Neuron (in vitro differentiated cells): ENCODE results near the gene ATP2A3.

Experiments
- H2AFZ ChIP-seq: one replicate; pipeline ENCODE4 v1.6.1; 2013; ENCODE audit warnings: low read depth, mild to moderate bottlenecking, inconsistent platforms, low read length, moderate library complexity
- H3K27me3 ChIP-seq: one replicate; pipeline ENCODE4 v1.6.1; 2013; ENCODE audit warnings: low read length; ENCODE audit not compliant: insufficient read depth
- H3K36me3 ChIP-seq: one replicate; pipeline ENCODE4 v1.6.1; 2013; ENCODE audit warnings: low read length; ENCODE audit not compliant: insufficient read depth
- H3K4me1 ChIP-seq: one replicate; pipeline ENCODE4 v1.6.1; 2013; ENCODE audit warnings: low read length; ENCODE audit not compliant: insufficient read depth
- H3K4me3 ChIP-seq: 2 replicates; pipeline ENCODE4 v1.5.1; 2013; ENCODE audit warnings: mild to moderate bottlenecking, low read length, moderate library complexity
- H3K9me3 ChIP-seq: one replicate; pipeline ENCODE4 v1.6.1; 2013; ENCODE audit warnings: low read length

The ATP2A3 gene

GRCh38 chr17:3888343-3889171 is 75.7 kb downstream of the ATP2A3 start:
- H3K4me3 ChIP-seq, result no peak overlapping the region
- no peak overlapping the region for H2AFZ ChIP-seq
- H3K4me1 ChIP-seq, result peaks cover 5% of the 10 kb centered on the region
- no peaks in the 10 kb centered on the region for H3K36me3 ChIP-seq
- H3K9me3 ChIP-seq, result no peaks in the 10 kb centered on the region
- H3K27me3 ChIP-seq, result peaks cover 44% of the 10 kb centered on the region

DNA sequence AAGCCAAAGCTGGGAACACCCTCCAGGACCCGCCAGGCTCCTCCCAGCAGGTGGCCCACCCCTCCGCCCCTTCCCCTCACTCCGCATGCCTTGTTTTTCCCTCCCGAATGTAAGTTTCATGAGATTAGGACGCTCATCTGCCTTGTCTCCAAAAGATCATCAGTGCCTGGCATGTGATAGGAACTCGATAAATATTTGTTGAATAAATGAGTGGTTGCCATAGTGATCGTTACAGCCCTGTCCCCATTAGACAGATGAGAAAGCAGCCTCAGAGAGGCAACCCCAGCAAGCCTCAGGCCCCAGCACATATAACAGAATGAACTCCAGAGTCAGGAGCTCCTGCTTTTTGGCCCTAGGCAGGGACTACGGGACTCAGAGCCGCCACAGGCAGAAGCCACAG is 76.4 kb downstream of the ATP2A3 start:
- no peaks in the 10 kb centered on the region for H3K9me3 ChIP-seq
- H2AFZ ChIP-seq, result no peak overlapping the region
- H3K4me3 ChIP-seq, result no peak overlapping the region
- peaks cover 44% of the 10 kb centered on the region for H3K27me3 ChIP-seq
- H3K36me3 ChIP-seq, result no peaks in the 10 kb centered on the region
- peaks cover 5% of the 10 kb centered on the region for H3K4me1 ChIP-seq

DNA sequence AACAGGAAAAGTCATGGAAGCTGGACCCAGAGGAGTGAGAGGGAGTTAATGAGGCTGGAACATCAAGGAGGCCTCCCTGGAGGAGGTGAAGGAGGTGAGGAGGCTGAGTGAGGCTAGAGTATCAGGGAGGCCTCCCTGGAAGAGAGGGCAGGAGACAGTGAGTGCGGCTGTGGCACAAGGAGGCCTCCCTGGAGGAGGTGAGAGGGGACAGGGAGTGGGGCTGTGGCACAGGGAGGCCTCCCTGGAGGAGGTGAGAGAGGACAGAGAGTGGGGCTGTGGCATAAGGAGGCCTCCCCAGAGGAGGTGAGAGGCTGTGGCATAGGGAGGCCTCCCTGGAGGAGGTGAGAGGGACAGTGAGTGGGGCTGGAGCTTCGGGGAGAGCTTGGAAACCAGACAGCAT is 76.8 kb downstream of the ATP2A3 start:
- H3K4me1 ChIP-seq, result peaks cover 5% of the 10 kb centered on the region
- H3K4me3 ChIP-seq, result no peak overlapping the region
- no peaks in the 10 kb centered on the region for H3K9me3 ChIP-seq
- no peaks in the 10 kb centered on the region for H3K36me3 ChIP-seq
- no peak overlapping the region for H2AFZ ChIP-seq
- H3K27me3 ChIP-seq, result peaks cover 44% of the 10 kb centered on the region

DNA sequence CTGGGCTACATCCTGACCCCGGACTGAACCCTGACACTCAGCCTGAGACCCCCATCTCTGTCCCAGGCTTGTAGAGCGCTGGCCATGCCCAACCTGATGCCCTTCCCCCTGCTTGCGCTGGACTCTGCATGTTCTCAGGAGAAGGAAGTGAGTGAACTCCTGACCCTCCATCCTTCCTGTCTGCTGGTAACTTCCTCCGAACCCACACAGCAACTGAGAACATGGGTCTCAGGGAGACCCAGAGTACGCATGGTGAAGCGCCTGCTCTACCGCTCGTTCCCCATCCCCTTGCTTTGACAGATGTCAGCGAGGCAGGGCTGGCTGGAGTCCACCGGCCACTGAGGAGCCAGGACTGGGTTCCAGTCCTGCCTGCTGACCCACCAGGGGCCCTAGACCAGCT is 77.5 kb downstream of the ATP2A3 start:
- H3K9me3 ChIP-seq, result no peaks in the 10 kb centered on the region
- H3K4me3 ChIP-seq, result no peak overlapping the region
- H3K4me1 ChIP-seq, result peaks cover 1% of the 10 kb centered on the region
- H3K36me3 ChIP-seq, result no peaks in the 10 kb centered on the region
- no peak overlapping the region for H2AFZ ChIP-seq
- peaks cover 40% of the 10 kb centered on the region for H3K27me3 ChIP-seq

- Histone ChIP-seq H3K27me3 (peaks cover 32% of the 10 kb centered on the region), H3K4me3 (no peak overlapping the region), H2AFZ (no peak overlapping the region), H3K9me3 (no peaks in the 10 kb centered on the region), H3K4me1 (no peaks in the 10 kb centered on the region), H3K36me3 (no peaks in the 10 kb centered on the region)
Measured at GRCh38 chr17:3885970-3886369, 78.3 kb downstream of the ATP2A3 start.

- no peak overlapping the region for H2AFZ ChIP-seq
- no peaks in the 10 kb centered on the region for H3K4me1 ChIP-seq
Measured at GRCh38 chr17:3885271-3885670, 79.0 kb downstream of the ATP2A3 start.

GRCh38 chr17:3884188-3884587 is 80.0 kb downstream of the ATP2A3 start:
- Histone ChIP-seq H2AFZ (no peak overlapping the region), H3K36me3 (no peaks in the 10 kb centered on the region), H3K4me3 (no peak overlapping the region), H3K9me3 (no peaks in the 10 kb centered on the region), H3K27me3 (peaks cover 17% of the 10 kb centered on the region), H3K4me1 (peaks cover 9% of the 10 kb centered on the region)

More at GRCh38 chr17:3885271-3885670, 79.0 kb downstream of the ATP2A3 start:
- H3K9me3 ChIP-seq, result no peaks in the 10 kb centered on the region
- H3K36me3 ChIP-seq, result no peaks in the 10 kb centered on the region
- H3K4me3 ChIP-seq, result no peak overlapping the region
- H3K27me3 ChIP-seq, result peaks cover 25% of the 10 kb centered on the region

- Histone ChIP-seq H2AFZ (no peak overlapping the region), H3K4me3 (no peak overlapping the region), H3K36me3 (no peaks in the 10 kb centered on the region), H3K9me3 (no peaks in the 10 kb centered on the region), H3K27me3 (peaks cover 3% of the 10 kb centered on the region), H3K4me1 (peaks cover 11% of the 10 kb centered on the region)
Measured at GRCh38 chr17:3882276-3882675, 82.0 kb downstream of the ATP2A3 start.

DNA sequence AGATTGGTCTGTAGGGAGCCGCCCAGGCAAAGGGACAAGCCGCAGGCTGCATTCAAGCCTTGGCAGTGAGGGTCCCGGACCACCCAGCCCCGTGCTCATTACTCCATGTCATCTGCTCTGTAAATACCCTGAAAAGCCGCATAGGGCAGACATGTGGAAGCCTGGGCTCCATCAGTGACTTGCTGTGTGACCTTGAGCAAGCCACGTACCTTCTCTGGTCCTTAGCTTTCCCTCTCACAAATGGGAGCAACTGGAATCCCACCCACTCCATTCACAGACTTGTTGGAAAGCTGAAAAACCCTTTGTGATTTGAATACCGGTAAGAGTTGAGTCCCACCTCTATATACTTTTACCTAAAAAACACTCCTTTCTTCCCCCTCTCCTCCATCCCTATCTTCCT is 83.3 kb downstream of the ATP2A3 start:
- Histone ChIP-seq H3K36me3 (no peaks in the 10 kb centered on the region), H3K9me3 (no peaks in the 10 kb centered on the region), H3K4me3 (no peak overlapping the region), H3K4me1 (peaks cover 11% of the 10 kb centered on the region), H2AFZ (no peak overlapping the region), H3K27me3 (no peaks in the 10 kb centered on the region)

DNA sequence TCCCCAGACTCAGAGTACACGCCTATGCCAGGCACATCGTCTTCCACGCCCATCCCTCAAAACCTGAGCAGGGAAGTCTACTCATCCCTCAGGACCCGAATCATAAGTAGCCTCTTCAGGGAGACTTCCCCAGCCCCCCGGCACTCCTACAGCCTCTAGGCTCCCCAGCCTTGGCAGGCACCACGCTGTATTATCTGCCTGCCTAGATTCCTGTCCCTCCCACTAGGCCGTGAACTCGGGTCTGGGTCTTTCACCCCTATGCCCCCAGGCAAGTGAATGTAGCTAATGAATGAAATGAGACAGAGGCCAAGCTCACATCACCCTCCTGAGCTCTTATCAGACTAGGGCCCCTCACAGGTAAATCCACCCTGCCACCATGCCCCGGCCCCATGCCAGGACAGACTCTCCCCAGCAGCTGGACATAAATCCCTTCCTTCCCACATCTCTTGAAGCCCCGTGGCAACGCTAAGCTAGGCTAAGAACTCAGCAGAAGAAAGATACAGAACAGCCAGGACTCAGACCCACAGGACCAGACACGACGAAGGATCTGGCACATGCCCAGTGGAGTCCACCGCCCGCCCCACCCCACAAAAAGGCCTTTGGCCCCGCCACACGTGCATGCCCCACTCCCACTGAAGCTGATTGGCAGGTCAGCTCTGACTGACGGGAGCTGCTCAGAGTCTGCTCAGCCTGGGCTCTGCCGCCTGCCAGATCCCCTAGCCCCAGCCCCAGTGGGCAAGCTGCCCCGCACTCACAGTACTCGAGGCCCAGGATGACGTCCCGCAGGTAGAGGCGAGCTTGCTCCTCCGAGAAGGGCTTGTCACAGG is 84.4 kb downstream of the ATP2A3 start:
- H3K36me3 ChIP-seq, result no peaks in the 10 kb centered on the region
- no peak overlapping the region for H3K4me3 ChIP-seq
- H3K4me1 ChIP-seq, result peaks cover 11% of the 10 kb centered on the region
- H3K9me3 ChIP-seq, result no peaks in the 10 kb centered on the region
- H2AFZ ChIP-seq, result no peak overlapping the region
- H3K27me3 ChIP-seq, result no peaks in the 10 kb centered on the region

DNA sequence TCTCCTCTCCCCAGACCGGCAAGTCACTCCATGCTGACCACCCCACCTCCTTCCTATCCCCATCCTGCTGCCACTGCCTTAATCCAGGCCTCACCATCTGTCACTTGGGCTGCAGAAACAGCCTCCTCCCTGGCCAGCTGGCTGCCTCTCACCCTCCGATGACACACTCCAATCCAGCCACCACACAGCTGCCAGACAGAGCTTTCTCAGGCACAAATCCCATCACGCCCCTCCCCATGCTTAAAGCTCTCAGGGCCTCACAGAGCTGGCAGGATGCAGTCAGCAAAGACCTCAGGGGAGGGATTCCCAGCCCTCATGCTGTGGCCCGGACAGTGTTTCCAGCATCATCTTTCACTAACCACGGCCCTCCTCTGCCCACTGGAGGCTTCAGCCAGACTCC is 85.1 kb downstream of the ATP2A3 start:
- Histone ChIP-seq H3K9me3 (no peaks in the 10 kb centered on the region), H3K27me3 (no peaks in the 10 kb centered on the region), H3K4me3 (no peak overlapping the region), H2AFZ (no peak overlapping the region), H3K36me3 (no peaks in the 10 kb centered on the region), H3K4me1 (peaks cover 11% of the 10 kb centered on the region)

GRCh38 chr17:3877220-3877619 is 87.0 kb downstream of the ATP2A3 start:
- no peaks in the 10 kb centered on the region for H3K27me3 ChIP-seq
- H2AFZ ChIP-seq, result no peak overlapping the region
- H3K9me3 ChIP-seq, result peaks cover 5% of the 10 kb centered on the region
- no peak overlapping the region for H3K4me3 ChIP-seq
- no peaks in the 10 kb centered on the region for H3K36me3 ChIP-seq
- H3K4me1 ChIP-seq, result peaks cover 11% of the 10 kb centered on the region

DNA sequence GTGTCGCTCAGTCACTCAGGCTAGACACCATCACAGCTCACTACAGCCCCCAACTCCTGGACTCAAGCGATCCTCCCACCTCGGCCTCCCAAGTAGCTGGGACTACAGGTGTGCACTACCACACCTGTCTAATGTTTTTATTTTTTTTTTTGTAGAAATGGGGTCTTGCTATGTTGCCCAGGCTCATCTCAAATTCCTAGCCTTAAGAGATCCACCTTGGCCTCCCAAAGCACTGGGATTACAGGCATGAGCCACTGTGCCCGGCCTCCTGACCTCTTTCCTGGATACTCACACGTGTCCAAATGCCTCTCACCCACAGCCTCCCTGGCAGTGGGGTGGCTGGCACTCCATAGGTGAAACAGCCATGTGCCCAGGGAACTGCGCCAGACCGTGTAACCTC is 88.9 kb downstream of the ATP2A3 start:
- H3K4me3 ChIP-seq, result no peak overlapping the region
- H2AFZ ChIP-seq, result no peak overlapping the region
- no peaks in the 10 kb centered on the region for H3K36me3 ChIP-seq
- H3K27me3 ChIP-seq, result no peaks in the 10 kb centered on the region
- H3K4me1 ChIP-seq, result peaks cover 11% of the 10 kb centered on the region
- H3K9me3 ChIP-seq, result peaks cover 5% of the 10 kb centered on the region
